Progenitor cell of endocrine pancreas (in vitro differentiated cells): ENCODE data around the gene HGFAC. TPM values are rescaled to one million over a fixed set of nuclear protein-coding genes. Genes with fewer than 3 reads are reported as not detected.

ENCODE experiments used
- DNase-seq: peaks from one replicate; pipeline ENCODE4 v3.0.0; 2021; ENCODE audit warnings: low spot score; ENCODE audit not compliant: unreplicated experiment
- H3K27ac Mint-ChIP-seq: 2 replicates; pipeline ENCODE4 v1.8.0; 2021; ENCODE audit warnings: mild to moderate bottlenecking, moderate library complexity, mixed read lengths
- H3K27me3 Mint-ChIP-seq: 2 replicates; pipeline ENCODE4 v1.8.0; 2021; ENCODE audit warnings: mixed read lengths
- H3K36me3 Mint-ChIP-seq: 2 replicates; pipeline ENCODE4 v1.8.0; 2022; ENCODE audit warnings: mixed read lengths; ENCODE audit not compliant: insufficient read depth
- H3K4me1 Mint-ChIP-seq: 2 replicates; pipeline ENCODE4 v1.8.0; 2021; ENCODE audit warnings: low read depth, mixed read lengths
- H3K4me3 Mint-ChIP-seq: 2 replicates; pipeline ENCODE4 v1.8.0; 2021; ENCODE audit warnings: low read depth, mild to moderate bottlenecking, moderate library complexity, mixed read lengths
- H3K9me3 Mint-ChIP-seq: 2 replicates; pipeline ENCODE4 v1.8.0; 2021; ENCODE audit warnings: low read depth, mixed read lengths
- total RNA-seq: library from RNA; stranded (reverse); gene quantifications from 2 replicates; pipeline ENCODE4 v1.2.1, GENCODE V29; 2021
- TF ChIP-seq, protein P1 (sequence below): fragments of 200-600 bp; sonication (generic); IDR thresholded peaks from one replicate; pipeline ENCODE4 v1.5.0; 2021; ENCODE audit warnings: antibody characterized with exemption, mild to moderate bottlenecking; ENCODE audit not compliant: unreplicated experiment

Gene HGFAC
- total RNA-seq, 1 donor from 2014 or later, result 7.5 TPM

DNA sequence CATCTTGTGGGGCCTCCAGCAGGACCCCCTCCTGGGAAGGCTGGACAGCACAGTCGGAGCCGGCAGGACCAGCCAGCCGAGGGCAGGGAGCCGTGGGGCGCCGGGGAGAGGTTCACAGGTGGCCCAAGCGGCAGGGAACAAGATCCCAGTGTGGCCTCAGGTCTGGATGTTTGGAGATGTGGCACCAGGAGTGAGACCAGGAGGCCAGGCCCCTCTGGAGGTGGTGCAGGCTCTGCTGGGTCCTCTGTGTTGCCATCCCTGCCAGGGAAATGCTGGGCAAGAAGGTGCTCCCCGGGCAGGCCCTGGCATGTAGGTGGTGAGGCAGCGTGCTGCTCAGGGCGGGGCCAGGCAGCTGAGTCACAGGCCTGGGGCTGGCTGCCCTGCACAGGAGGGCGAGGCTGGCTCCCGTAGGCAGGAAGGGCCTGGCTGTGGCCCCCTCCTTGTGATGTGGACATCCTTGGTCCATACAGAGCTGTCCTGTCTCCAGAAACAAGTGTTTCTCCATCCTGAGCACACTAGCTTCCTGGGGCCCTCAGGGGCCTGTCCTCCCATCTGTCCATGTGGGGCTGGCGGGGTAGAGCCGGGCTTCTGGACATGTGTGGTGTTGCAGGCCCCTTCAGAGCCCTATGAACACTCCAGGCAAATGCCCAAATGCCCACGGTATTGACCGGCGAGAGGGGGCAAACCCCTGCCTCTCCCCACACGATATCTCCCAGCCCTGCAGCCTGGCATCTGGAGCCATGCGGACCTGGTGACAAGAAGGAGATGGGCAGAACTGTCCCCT is 4.8 kb upstream of the HGFAC start:
- H3K4me1 Mint-ChIP-seq, result peaks cover 2% of the 10 kb centered on the region
- no peaks in the 10 kb centered on the region for H3K9me3 Mint-ChIP-seq
- no peak for DNase-seq
- TF ChIP-seq, protein P1, sequence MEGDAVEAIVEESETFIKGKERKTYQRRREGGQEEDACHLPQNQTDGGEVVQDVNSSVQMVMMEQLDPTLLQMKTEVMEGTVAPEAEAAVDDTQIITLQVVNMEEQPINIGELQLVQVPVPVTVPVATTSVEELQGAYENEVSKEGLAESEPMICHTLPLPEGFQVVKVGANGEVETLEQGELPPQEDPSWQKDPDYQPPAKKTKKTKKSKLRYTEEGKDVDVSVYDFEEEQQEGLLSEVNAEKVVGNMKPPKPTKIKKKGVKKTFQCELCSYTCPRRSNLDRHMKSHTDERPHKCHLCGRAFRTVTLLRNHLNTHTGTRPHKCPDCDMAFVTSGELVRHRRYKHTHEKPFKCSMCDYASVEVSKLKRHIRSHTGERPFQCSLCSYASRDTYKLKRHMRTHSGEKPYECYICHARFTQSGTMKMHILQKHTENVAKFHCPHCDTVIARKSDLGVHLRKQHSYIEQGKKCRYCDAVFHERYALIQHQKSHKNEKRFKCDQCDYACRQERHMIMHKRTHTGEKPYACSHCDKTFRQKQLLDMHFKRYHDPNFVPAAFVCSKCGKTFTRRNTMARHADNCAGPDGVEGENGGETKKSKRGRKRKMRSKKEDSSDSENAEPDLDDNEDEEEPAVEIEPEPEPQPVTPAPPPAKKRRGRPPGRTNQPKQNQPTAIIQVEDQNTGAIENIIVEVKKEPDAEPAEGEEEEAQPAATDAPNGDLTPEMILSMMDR, result no peak
- no peak overlapping the region for H3K4me3 Mint-ChIP-seq
- peaks cover 1% of the 10 kb centered on the region for H3K36me3 Mint-ChIP-seq
- no peaks in the 10 kb centered on the region for H3K27me3 Mint-ChIP-seq
- no peak overlapping the region for H3K27ac Mint-ChIP-seq

DNA sequence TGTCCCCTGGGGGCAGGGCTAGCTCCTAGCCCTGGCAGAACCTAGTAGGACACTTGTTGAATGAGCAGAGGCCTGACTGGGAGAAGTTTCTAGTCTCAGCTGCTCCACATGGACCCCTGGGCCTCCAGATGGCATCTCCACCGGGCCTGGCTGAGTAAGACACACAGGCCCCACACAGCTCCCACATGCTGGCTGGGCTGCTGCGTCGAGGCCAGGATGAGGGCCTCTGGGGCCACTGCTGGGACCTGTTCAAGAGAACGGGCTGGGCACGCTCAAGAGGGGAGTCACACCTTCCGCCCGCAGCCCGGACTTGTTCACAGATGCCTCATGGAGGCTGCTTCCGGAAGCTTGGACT is 4.2 kb upstream of the HGFAC start:
- Mint-ChIP-seq H3K9me3 (no peaks in the 10 kb centered on the region), H3K4me3 (no peak overlapping the region), H3K4me1 (peaks cover 2% of the 10 kb centered on the region), H3K27me3 (no peaks in the 10 kb centered on the region), H3K36me3 (peaks cover 1% of the 10 kb centered on the region), H3K27ac (no peak overlapping the region)
- no peak for DNase-seq
- TF ChIP-seq, protein P1, result no peak

DNA sequence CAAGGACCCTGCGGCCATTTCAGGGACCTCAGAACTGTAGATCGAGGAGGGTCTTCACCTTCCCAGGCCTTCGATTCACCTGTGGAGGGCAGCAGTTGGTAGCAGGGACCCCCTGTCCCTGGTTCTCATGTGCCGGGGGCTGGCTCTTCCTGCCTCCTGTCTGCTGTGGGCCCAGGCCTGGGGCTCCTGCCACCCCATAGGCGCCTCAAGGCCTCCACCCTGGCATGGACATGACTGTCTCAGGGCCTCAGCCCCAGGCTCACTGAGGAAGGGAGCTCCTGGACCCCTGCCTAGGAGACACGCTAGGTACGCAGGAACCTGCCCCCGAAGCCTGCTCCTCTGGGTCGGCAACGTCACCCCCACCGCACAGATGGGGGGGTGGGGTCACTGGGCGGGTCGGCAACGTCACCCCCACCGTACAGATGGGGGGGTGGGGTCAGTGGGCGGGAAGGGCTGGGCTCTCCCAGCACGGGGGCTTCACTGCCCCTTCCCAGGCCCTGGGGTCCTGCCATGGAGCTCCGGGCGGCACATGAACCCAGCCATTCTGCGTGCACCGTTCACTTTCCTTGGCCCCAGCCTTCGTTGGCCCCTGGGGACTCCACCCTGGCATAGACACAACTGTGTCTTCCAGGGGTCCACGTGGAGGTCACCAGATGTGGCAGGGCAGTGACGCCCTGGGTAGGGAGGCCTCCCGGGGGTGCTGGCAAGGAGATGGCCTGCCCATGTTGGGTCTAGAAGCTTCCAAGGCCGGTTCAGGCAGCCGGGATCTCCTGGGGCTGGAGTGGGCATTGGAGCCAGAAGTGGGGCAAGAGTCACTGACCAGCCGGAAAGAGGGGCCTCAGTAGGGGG is 3.5 kb upstream of the HGFAC start:
- no peak for DNase-seq
- Mint-ChIP-seq H3K9me3 (no peaks in the 10 kb centered on the region), H3K4me1 (peaks cover 2% of the 10 kb centered on the region), H3K27me3 (no peaks in the 10 kb centered on the region), H3K4me3 (no peak overlapping the region), H3K27ac (no peak overlapping the region), H3K36me3 (peaks cover 1% of the 10 kb centered on the region)
- TF ChIP-seq, protein P1, result no peak

GRCh38 chr4:3438847-3439180 is 3.0 kb upstream of the HGFAC start:
- Mint-ChIP-seq H3K4me3 (no peak overlapping the region), H3K36me3 (peaks cover 1% of the 10 kb centered on the region), H3K9me3 (no peaks in the 10 kb centered on the region), H3K27ac (no peak overlapping the region), H3K27me3 (no peaks in the 10 kb centered on the region), H3K4me1 (peaks cover 2% of the 10 kb centered on the region)
- DNase-seq, result no peak
- TF ChIP-seq, protein P1, result no peak

DNA sequence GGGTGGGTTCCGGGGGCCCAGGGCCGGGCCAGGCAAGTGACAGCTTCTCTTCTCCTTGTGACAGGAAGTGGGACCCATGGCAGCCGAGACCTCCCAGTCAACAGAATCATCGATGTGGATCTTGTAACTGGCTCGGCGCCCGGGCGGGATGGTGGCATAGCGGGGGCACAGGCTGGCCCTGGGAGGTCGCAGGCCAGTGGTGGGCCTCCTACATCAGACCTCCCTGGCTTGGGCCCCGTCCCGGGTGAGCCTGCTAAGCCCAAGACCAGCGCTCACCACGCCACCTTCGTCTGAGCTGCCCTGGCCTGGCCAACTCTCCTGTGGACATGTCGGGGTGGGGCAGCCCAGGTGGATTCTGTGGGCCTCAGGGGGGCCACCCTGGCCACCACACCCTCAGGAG is 2.4 kb upstream of the HGFAC start:
- Mint-ChIP-seq H3K9me3 (no peaks in the 10 kb centered on the region), H3K4me3 (no peak overlapping the region), H3K4me1 (peaks cover 2% of the 10 kb centered on the region), H3K27me3 (no peaks in the 10 kb centered on the region), H3K27ac (no peak overlapping the region), H3K36me3 (peaks cover under 1% of the 10 kb centered on the region)
- TF ChIP-seq, protein P1, result no peak
- DNase-seq, result no peak
